Keratinocyte (primary cell): ENCODE results near the gene NAA16. TPM values are rescaled to one million over a fixed set of nuclear protein-coding genes. Genes with fewer than 3 reads are reported as not detected.

Experiments
- DNase-seq: peaks from one replicate; pipeline ENCODE4 v3.0.0-alpha.2; 2011; ENCODE audit warnings: low read depth, missing footprints, low spot score
- FAIRE-seq: peaks from 2 replicates; lab custom pipeline; 2011; peaks lifted over from hg19 to GRCh38; lab: Jason Lieb, UNC
- H2AFZ ChIP-seq: 2 replicates; pipeline ENCODE4 v1.6.0; 2012; ENCODE audit warnings: low read length, control low read depth, inconsistent platforms; ENCODE audit not compliant: control insufficient read depth
- H3K27ac ChIP-seq: 2 replicates; pipeline ENCODE4 v1.5.1; 2011; ENCODE audit warnings: low read length; ENCODE audit not compliant: control insufficient read depth, insufficient read depth
- H3K27me3 ChIP-seq: 3 replicates; pipeline ENCODE4 v1.6.0; 2011; ENCODE audit warnings: low read length; ENCODE audit not compliant: control insufficient read depth, insufficient read depth; ENCODE audit errors: extremely low read depth
- H3K36me3 ChIP-seq, 2 experiments: 2 replicates in 1 of 2; 3 replicates in 1 of 2; pipeline ENCODE4 v1.5.1; 2011; ENCODE audit warnings: low read length in 2 of 2, mild to moderate bottlenecking in 1 of 2; ENCODE audit not compliant: control insufficient read depth in 2 of 2, insufficient read depth in 2 of 2; ENCODE audit errors: extremely low read depth in 1 of 2
- H3K4me1 ChIP-seq: 3 replicates; pipeline ENCODE4 v1.5.1; 2011; ENCODE audit warnings: low read length; ENCODE audit not compliant: control insufficient read depth, insufficient read depth; ENCODE audit errors: extremely low read depth
- H3K4me2 ChIP-seq: 3 replicates; pipeline ENCODE4 v1.6.0; 2011; ENCODE audit warnings: low read depth, low read length; ENCODE audit not compliant: control insufficient read depth, insufficient read depth; ENCODE audit errors: extremely low read depth
- H3K4me3 ChIP-seq, 3 experiments: fragments of 200-600 bp in 1 of 3; sonication (generic) in 1 of 3; 2 replicates in 2 of 3; 3 replicates in 1 of 3; pipeline ENCODE4 v1.5.1; 2011 to 2016; ENCODE audit warnings: low read length in 3 of 3, mild to moderate bottlenecking in 3 of 3, control low read depth in 2 of 3, inconsistent platforms in 1 of 3, low read depth in 1 of 3, mixed read lengths in 1 of 3, mixed run types in 1 of 3, moderate library complexity in 1 of 3; ENCODE audit not compliant: control insufficient read depth in 2 of 3, insufficient read depth in 2 of 3; ENCODE audit errors: extremely low read depth in 1 of 3
- H3K79me2 ChIP-seq: 2 replicates; pipeline ENCODE4 v1.6.0; 2012; ENCODE audit warnings: low read length; ENCODE audit not compliant: control insufficient read depth, insufficient read depth
- H3K9ac ChIP-seq: 3 replicates; pipeline ENCODE4 v1.6.0; 2011; ENCODE audit warnings: low read length; ENCODE audit not compliant: control insufficient read depth, insufficient read depth; ENCODE audit errors: extremely low read depth
- H3K9me1 ChIP-seq: 3 replicates; pipeline ENCODE4 v1.6.0; 2011; ENCODE audit warnings: low read length; ENCODE audit not compliant: control insufficient read depth, insufficient read depth; ENCODE audit errors: extremely low read depth
- H3K9me3 ChIP-seq: 2 replicates; pipeline ENCODE4 v1.5.1; 2012; ENCODE audit warnings: low read depth, low read length; ENCODE audit not compliant: control insufficient read depth
- H4K20me1 ChIP-seq: 3 replicates; pipeline ENCODE4 v1.6.0; 2011; ENCODE audit warnings: low read length; ENCODE audit not compliant: control insufficient read depth, insufficient read depth; ENCODE audit errors: extremely low read depth
- EZH2 ChIP-seq: IDR thresholded peaks from one replicate; pipeline ENCODE4 v1.6.1; 2012; ENCODE audit warnings: inconsistent platforms, mild to moderate bottlenecking, low read length, moderate library complexity
- dilution Hi-C: fragments of 300-500 bp; cut with MboI; formaldehyde crosslinking; loops from one replicate; pipeline ENCODE4 v1.7.0; 2020; ENCODE audit warnings: low sequenced_read_pairs; ENCODE audit not compliant: extremely low pct_ligation_motif_present
- polyA plus RNA-seq, 5 experiments: library from polyadenylated mRNA; depleted of rRNA in 3 of 5; stranded (reverse) in 3 of 5; stranded (forward) in 1 of 5; unstranded in 1 of 5; fragments of >200 nt; gene quantifications; 1 replicate in 1 of 5; 2 replicates in 3 of 5; 3 replicates in 1 of 5; pipeline versions ENCODE4 v1.2.1 to v1.2.3, GENCODE V29; 2011 to 2012; ENCODE audit warnings: missing spikeins in 2 of 5, low read depth in 1 of 5, low replicate concordance in 1 of 5
- TF ChIP-seq, protein P1 (sequence below), 3 experiments: IDR thresholded peaks in 1 of 3; conservative IDR thresholded peaks in 1 of 3; optimal IDR thresholded peaks in 1 of 3; 2 replicates in 2 of 3; 3 replicates in 1 of 3; pipeline versions ENCODE3 to v1.5.1; 2011; ENCODE audit warnings: low read length in 3 of 3, mild to moderate bottlenecking in 3 of 3, moderate library complexity in 2 of 3, control low read depth in 1 of 3, inconsistent platforms in 1 of 3; ENCODE audit not compliant: insufficient read depth in 2 of 3; ENCODE audit errors: extremely low read depth in 1 of 3

NAA16 gene
- polyA plus RNA-seq, 1 donor (not counting 4 experiments of a cell fraction or from before 2014, with no cell fraction given), result 12.0 TPM

DNA sequence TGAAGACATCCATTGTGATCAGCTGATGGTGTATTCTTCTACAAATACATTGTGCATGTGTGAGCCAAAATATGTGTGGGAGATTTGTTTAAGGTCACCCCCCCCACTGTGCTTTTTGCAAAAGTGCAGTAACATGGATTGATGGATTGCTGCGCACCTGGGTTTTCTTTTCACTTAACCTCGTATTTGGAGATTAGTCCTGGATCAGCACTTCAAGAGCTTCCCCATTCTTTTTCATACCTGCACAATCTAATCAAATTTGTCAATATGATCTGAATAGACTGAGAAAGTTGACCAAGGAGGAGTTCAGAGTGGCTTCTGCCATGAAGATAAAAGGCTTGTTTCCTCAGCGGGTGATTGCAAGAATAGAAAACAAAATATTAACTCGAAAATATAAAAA lies 23.7 kb downstream of the NAA16 start:
- no peaks in the 10 kb centered on the region for H3K9me3 ChIP-seq
- no peak overlapping the region for H3K4me3 ChIP-seq
- dilution Hi-C loops, result no loop called here
- H3K9ac ChIP-seq, result no peak overlapping the region
- no peak for DNase-seq
- TF ChIP-seq, protein P1, sequence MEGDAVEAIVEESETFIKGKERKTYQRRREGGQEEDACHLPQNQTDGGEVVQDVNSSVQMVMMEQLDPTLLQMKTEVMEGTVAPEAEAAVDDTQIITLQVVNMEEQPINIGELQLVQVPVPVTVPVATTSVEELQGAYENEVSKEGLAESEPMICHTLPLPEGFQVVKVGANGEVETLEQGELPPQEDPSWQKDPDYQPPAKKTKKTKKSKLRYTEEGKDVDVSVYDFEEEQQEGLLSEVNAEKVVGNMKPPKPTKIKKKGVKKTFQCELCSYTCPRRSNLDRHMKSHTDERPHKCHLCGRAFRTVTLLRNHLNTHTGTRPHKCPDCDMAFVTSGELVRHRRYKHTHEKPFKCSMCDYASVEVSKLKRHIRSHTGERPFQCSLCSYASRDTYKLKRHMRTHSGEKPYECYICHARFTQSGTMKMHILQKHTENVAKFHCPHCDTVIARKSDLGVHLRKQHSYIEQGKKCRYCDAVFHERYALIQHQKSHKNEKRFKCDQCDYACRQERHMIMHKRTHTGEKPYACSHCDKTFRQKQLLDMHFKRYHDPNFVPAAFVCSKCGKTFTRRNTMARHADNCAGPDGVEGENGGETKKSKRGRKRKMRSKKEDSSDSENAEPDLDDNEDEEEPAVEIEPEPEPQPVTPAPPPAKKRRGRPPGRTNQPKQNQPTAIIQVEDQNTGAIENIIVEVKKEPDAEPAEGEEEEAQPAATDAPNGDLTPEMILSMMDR (optimal IDR thresholded peaks at IDR 0.05 in 1 of 3, IDR thresholded peaks at IDR 0.05 in 1 of 3, conservative IDR thresholded peaks at IDR 0.05 in 1 of 3; ENCODE audit: extremely low read depth in 1 of 3, insufficient read depth in 2 of 3, low read length in 3 of 3), result no peak
- no peak for TF ChIP-seq EZH2
- no peak overlapping the region for H3K4me2 ChIP-seq
- FAIRE-seq, result no peak
- H3K79me2 ChIP-seq, result no peaks in the 10 kb centered on the region
- no peak overlapping the region for H2AFZ ChIP-seq
- no peaks in the 10 kb centered on the region for H4K20me1 ChIP-seq
- H3K27ac ChIP-seq, result no peak overlapping the region
- no peaks in the 10 kb centered on the region for H3K4me1 ChIP-seq
- H3K36me3 ChIP-seq, result peaks cover 0 to 5% of the 10 kb centered on the region in 2 experiments
- no peaks in the 10 kb centered on the region for H3K27me3 ChIP-seq
- H3K9me1 ChIP-seq, result no peaks in the 10 kb centered on the region

DNA sequence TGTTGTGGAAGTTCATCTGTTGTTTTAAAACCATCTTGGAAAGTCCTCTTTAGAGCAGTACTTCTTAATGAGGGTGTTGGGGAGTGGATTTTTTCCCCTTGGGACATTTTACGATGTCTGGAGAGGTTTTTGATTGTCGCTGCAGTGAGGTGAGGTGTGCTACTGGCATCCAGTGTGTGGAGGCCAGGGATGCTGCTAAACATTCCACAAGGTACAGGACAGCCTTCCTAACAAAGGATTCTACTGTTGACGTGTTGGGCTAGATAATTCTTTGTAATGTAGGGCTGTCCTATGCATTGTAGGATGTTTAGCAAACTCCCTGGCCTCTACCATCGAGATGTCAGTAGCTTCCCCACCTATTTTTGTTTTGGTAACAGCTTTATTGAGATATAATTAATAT lies 33.3 kb downstream of the NAA16 start:
- no peak overlapping the region for H3K4me2 ChIP-seq
- TF ChIP-seq EZH2, result no peak
- TF ChIP-seq, protein P1 (optimal IDR thresholded peaks at IDR 0.05 in 1 of 3, IDR thresholded peaks at IDR 0.05 in 1 of 3, conservative IDR thresholded peaks at IDR 0.05 in 1 of 3; ENCODE audit: extremely low read depth in 1 of 3, insufficient read depth in 2 of 3, low read length in 3 of 3), result no peak
- H3K79me2 ChIP-seq, result peaks cover 6% of the 10 kb centered on the region
- no peak overlapping the region for H3K9ac ChIP-seq
- H3K9me3 ChIP-seq, result no peaks in the 10 kb centered on the region
- peaks cover 3 to 11% of the 10 kb centered on the region in 2 experiments for H3K36me3 ChIP-seq
- H2AFZ ChIP-seq, result no peak overlapping the region
- dilution Hi-C loops, result no loop called here
- H3K9me1 ChIP-seq, result peaks cover 2% of the 10 kb centered on the region
- no peak overlapping the region for H3K4me3 ChIP-seq
- no peaks in the 10 kb centered on the region for H4K20me1 ChIP-seq
- H3K4me1 ChIP-seq, result peaks cover 17% of the 10 kb centered on the region
- H3K27me3 ChIP-seq, result no peaks in the 10 kb centered on the region
- FAIRE-seq (no peak), DNase-seq (no peak)
- H3K27ac ChIP-seq, result no peak overlapping the region
